Activated T-cell treated with anti-CD3 and anti-CD28 coated beads, Interleukin-2, amount 50 U/mL, for 1 hour (primary cell): Measurements from ENCODE around the gene FAM81A.
"Not testable (repeated sequence)": the region's sequence is repeated elsewhere in the genome, so short reads cannot be mapped to it uniquely, and the experiment has no call there.

Experiments
- DNase-seq: peaks from one replicate; pipeline ENCODE4 v3.0.0-alpha.2; 2020

Gene FAM81A

GRCh38 chr15:59492389-59493377 is 54.7 kb downstream of the FAM81A start:
- DNase-seq = peak; percentile 53

- DNase-seq = no peak
These were observed 63.6 kb downstream of the FAM81A start for GRCh38 chr15:59501597-59501996.

- no peak for DNase-seq
These were observed 77.2 kb downstream of the FAM81A start for GRCh38 chr15:59515190-59515589.

GRCh38 chr15:59516655-59517461 is 78.9 kb downstream of the FAM81A start:
- no peak for DNase-seq

- DNase-seq = no peak
These were observed 81.3 kb downstream of the FAM81A start for GRCh38 chr15:59519329-59519728.

- no peak for DNase-seq
These were observed 83.5 kb downstream of the FAM81A start for GRCh38 chr15:59521443-59521842.

- DNase-seq = peak; percentile 73
These were observed 85.0 kb downstream of the FAM81A start for GRCh38 chr15:59522988-59523461.

- no peak for DNase-seq
These were observed 85.7 kb downstream of the FAM81A start for GRCh38 chr15:59523702-59524101.

GRCh38 chr15:59524331-59524731 is 86.3 kb downstream of the FAM81A start:
- no peak for DNase-seq

GRCh38 chr15:59526466-59526865 is 88.5 kb downstream of the FAM81A start:
- not testable (repeated sequence) for DNase-seq

- no peak for DNase-seq
These were observed 90.4 kb downstream of the FAM81A start for GRCh38 chr15:59528429-59528828.

GRCh38 chr15:59528961-59529402 is 91.0 kb downstream of the FAM81A start:
- peak; percentile 60 for DNase-seq

- DNase-seq = no peak
These were observed 93.2 kb downstream of the FAM81A start for GRCh38 chr15:59531066-59531675.

- DNase-seq = no peak
These were observed 94.9 kb downstream of the FAM81A start for GRCh38 chr15:59532770-59533379.

GRCh38 chr15:59536553-59536952 is 98.6 kb downstream of the FAM81A start:
- DNase-seq = no peak

GRCh38 chr15:59537403-59537802 is 99.4 kb downstream of the FAM81A start:
- DNase-seq = no peak

- DNase-seq = no peak
These were observed 100.5 kb downstream of the FAM81A start for GRCh38 chr15:59538494-59538893.

GRCh38 chr15:59539799-59540198 is 101.8 kb downstream of the FAM81A start:
- DNase-seq = no peak

GRCh38 chr15:59540654-59541053 is 102.7 kb downstream of the FAM81A start:
- no peak for DNase-seq

- no peak for DNase-seq
These were observed 103.8 kb downstream of the FAM81A start for GRCh38 chr15:59541750-59542149.

GRCh38 chr15:59543721-59544547 is 105.9 kb downstream of the FAM81A start:
- no peak for DNase-seq

GRCh38 chr15:59545573-59545972 is 107.6 kb downstream of the FAM81A start:
- no peak for DNase-seq
